COR-L47 (cell line): Measurements from ENCODE around the gene CTNNBIP1.
"Not testable (repeated sequence)": the region's sequence is repeated elsewhere in the genome, so short reads cannot be mapped to it uniquely, and the experiment has no call there.

Source experiments
- DNase-seq: peaks from one replicate; lab custom pipeline; 2025; lab: John Stamatoyannopoulos, UW

The CTNNBIP1 gene

GRCh38 chr1:9910076-9910422 is at the start of gene CTNNBIP1:
Gene CTNNBIP1 (minus strand): TSS chr1:9910269. CDS start chr1:9872064, 38,205 bp downstream.
- DNase-seq, result no peak

- DNase-seq, result no peak
These were observed 47.7 kb upstream of the CTNNBIP1 start for GRCh38 chr1:9957726-9958125.

GRCh38 chr1:9946315-9946714 is 36.2 kb upstream of the CTNNBIP1 start:
- DNase-seq, result no peak

GRCh38 chr1:9942939-9943788 is 33.1 kb upstream of the CTNNBIP1 start, which contains the start of the genes LZIC and NMNAT1:
Gene LZIC (minus strand): TSS chr1:9943391. CDS start chr1:9936619, 6,772 bp downstream.
Gene NMNAT1 (plus strand): TSS chr1:9943475. CDS start chr1:9972074, 28,599 bp downstream.
- DNase-seq, result peak; percentile 90

GRCh38 chr1:9942399-9942938 is 32.4 kb upstream of the CTNNBIP1 start:
- DNase-seq, result peak; percentile 47

GRCh38 chr1:9929431-9930385 is 19.6 kb upstream of the CTNNBIP1 start:
- no peak for DNase-seq

GRCh38 chr1:9927259-9927658 is 17.2 kb upstream of the CTNNBIP1 start:
- DNase-seq, result no peak

GRCh38 chr1:9922342-9922741 is 12.3 kb upstream of the CTNNBIP1 start:
- DNase-seq, result no peak

- DNase-seq, result no peak
These were observed 10.5 kb upstream of the CTNNBIP1 start for GRCh38 chr1:9920606-9921005.

- DNase-seq, result no peak
These were observed 7.8 kb upstream of the CTNNBIP1 start for GRCh38 chr1:9917901-9918300.

GRCh38 chr1:9917495-9917894 is 7.4 kb upstream of the CTNNBIP1 start:
- DNase-seq, result not testable (repeated sequence)

- no peak for DNase-seq
These were observed 6.4 kb upstream of the CTNNBIP1 start for GRCh38 chr1:9916452-9916851.

- DNase-seq, result no peak
These were observed 4.5 kb upstream of the CTNNBIP1 start for GRCh38 chr1:9914610-9914937.

- no peak for DNase-seq
These were observed 2.3 kb upstream of the CTNNBIP1 start for GRCh38 chr1:9912264-9912936.

- peak; percentile 99 for DNase-seq
These were observed 532 bp upstream of the CTNNBIP1 start for GRCh38 chr1:9910423-9911178.

- DNase-seq, result peak; percentile 44
These were observed 629 bp downstream of the CTNNBIP1 start for GRCh38 chr1:9909234-9910046.

- DNase-seq, result no peak
These were observed 1.2 kb downstream of the CTNNBIP1 start for GRCh38 chr1:9908871-9909233.

- no peak for DNase-seq
These were observed 2.6 kb downstream of the CTNNBIP1 start for GRCh38 chr1:9907441-9907840.

GRCh38 chr1:9906466-9906865 is 3.6 kb downstream of the CTNNBIP1 start:
- DNase-seq, result no peak

GRCh38 chr1:9905010-9905409 is 5.1 kb downstream of the CTNNBIP1 start:
- no peak for DNase-seq
